Fibroblast of peridontal ligament (primary cell): ENCODE data around the gene PPP2R5B.

ENCODE experiments used
- DNase-seq: peaks from one replicate; pipeline ENCODE4 v3.0.0-alpha.2; 2010; ENCODE audit errors: extremely low read depth

PPP2R5B gene

GRCh38 chr11:64888729-64889511, 35.6 kb upstream of the PPP2R5B start:
- no peak for DNase-seq

GRCh38 chr11:64890522-64890939, 34.0 kb upstream of the PPP2R5B start:
- DNase-seq: no peak

GRCh38 chr11:64891215-64891848, 33.2 kb upstream of the PPP2R5B start:
- DNase-seq: no peak

GRCh38 chr11:64891880-64892279, 32.6 kb upstream of the PPP2R5B start:
- DNase-seq: no peak

GRCh38 chr11:64892411-64892831, 32.1 kb upstream of the PPP2R5B start:
- DNase-seq: no peak

GRCh38 chr11:64892838-64893193, 31.7 kb upstream of the PPP2R5B start:
- DNase-seq: no peak

- DNase-seq: no peak
These were observed 31.1 kb upstream of the PPP2R5B start for GRCh38 chr11:64893194-64894069.

- peak; percentile 62 for DNase-seq
These were observed 30.2 kb upstream of the PPP2R5B start for GRCh38 chr11:64894070-64894811.

- DNase-seq: no peak
These were observed 29.6 kb upstream of the PPP2R5B start for GRCh38 chr11:64894812-64895452.

- no peak for DNase-seq
These were observed 28.0 kb upstream of the PPP2R5B start for GRCh38 chr11:64896448-64897022.

- no peak for DNase-seq
These were observed 27.0 kb upstream of the PPP2R5B start for GRCh38 chr11:64897381-64898075.

GRCh38 chr11:64898076-64898445, 26.4 kb upstream of the PPP2R5B start:
- no peak for DNase-seq

- no peak for DNase-seq
These were observed 25.9 kb upstream of the PPP2R5B start for GRCh38 chr11:64898541-64898940.

GRCh38 chr11:64900263-64900678, 24.2 kb upstream of the PPP2R5B start:
- no peak for DNase-seq

GRCh38 chr11:64900774-64901173, 23.7 kb upstream of the PPP2R5B start:
- DNase-seq: no peak

GRCh38 chr11:64902102-64902900, 22.2 kb upstream of the PPP2R5B start:
- no peak for DNase-seq

GRCh38 chr11:64903291-64903833, 21.1 kb upstream of the PPP2R5B start:
- DNase-seq: no peak

- no peak for DNase-seq
These were observed 18.8 kb upstream of the PPP2R5B start for GRCh38 chr11:64905516-64906313.

GRCh38 chr11:64906314-64906635, 18.2 kb upstream of the PPP2R5B start:
- DNase-seq: no peak
